Jurkat, Clone E6-1 (cell line): ENCODE results near the gene RBM45. TPM values are rescaled to one million over a fixed set of nuclear protein-coding genes. Genes with fewer than 3 reads are reported as not detected.
"Not testable (repeated sequence)": the region's sequence is repeated elsewhere in the genome, so short reads cannot be mapped to it uniquely, and the experiment has no call there.

Experiments used
- DNase-seq: peaks from one replicate; pipeline ENCODE4 v3.0.0-alpha.2; 2011; ENCODE audit warnings: low read depth, low spot score
- H3K4me3 ChIP-seq: 2 replicates; pipeline ENCODE4 v1.5.1; 2011; ENCODE audit warnings: mild to moderate bottlenecking, low read length, control low read depth, moderate library complexity
- polyA plus RNA-seq: library from polyadenylated mRNA; unstranded; fragments of >200 nt; gene quantifications from one replicate; pipeline ENCODE4 v1.2.1, GENCODE V29; 2012; ENCODE audit warnings: missing spikeins; ENCODE audit not compliant: insufficient read length, insufficient read depth

RBM45 gene
- polyA plus RNA-seq: 11.9 TPM

- peak; percentile 72 for DNase-seq
- H3K4me3 ChIP-seq: peak within 1 kb of the TSS; percentile 92
These were observed at the start of gene RBM45 for GRCh38 chr2:178112202-178113152. Gene RBM45, plus strand, starts transcription at chr2:178112437. Its CDS starts 110 bp downstream, at chr2:178112547.

GRCh38 chr2:178066324-178066723 is 45.9 kb upstream of the RBM45 start:
- no peak for DNase-seq
- no peak overlapping the region for H3K4me3 ChIP-seq

- DNase-seq: no peak
These were observed 45.2 kb upstream of the RBM45 start for GRCh38 chr2:178066890-178067669.

GRCh38 chr2:178068823-178069454 is 43.3 kb upstream of the RBM45 start:
- no peak overlapping the region for H3K4me3 ChIP-seq
- DNase-seq: no peak

More at GRCh38 chr2:178066890-178067669, 45.2 kb upstream of the RBM45 start:
- H3K4me3 ChIP-seq: no peak overlapping the region

GRCh38 chr2:178069551-178069950 is 42.7 kb upstream of the RBM45 start:
- DNase-seq: peak; percentile 2
- H3K4me3 ChIP-seq: no peak overlapping the region

- H3K4me3 ChIP-seq: no peak overlapping the region
- DNase-seq: no peak
These were observed 41.4 kb upstream of the RBM45 start for GRCh38 chr2:178070824-178071223.

GRCh38 chr2:178072000-178072382 is 40.2 kb upstream of the RBM45 start:
- no peak overlapping the region for H3K4me3 ChIP-seq

GRCh38 chr2:178072383-178073301 is 39.6 kb upstream of the RBM45 start, which contains the start of gene PDE11A:
Gene PDE11A, minus strand, starts transcription at chr2:178072777. Its CDS starts 340 bp downstream, at chr2:178072437.
- no peak for DNase-seq
- H3K4me3 ChIP-seq: no peak within 1 kb of the TSS

More at GRCh38 chr2:178072000-178072382, 40.2 kb upstream of the RBM45 start:
- DNase-seq: no peak

GRCh38 chr2:178074123-178075005 is 37.9 kb upstream of the RBM45 start:
- H3K4me3 ChIP-seq: no peak overlapping the region
- no peak for DNase-seq

- H3K4me3 ChIP-seq: no peak overlapping the region
- no peak for DNase-seq
These were observed 37.3 kb upstream of the RBM45 start for GRCh38 chr2:178075006-178075326.

GRCh38 chr2:178076130-178076529 is 36.1 kb upstream of the RBM45 start:
- no peak for DNase-seq
- no peak overlapping the region for H3K4me3 ChIP-seq

- DNase-seq, H3K4me3 ChIP-seq: not testable (repeated sequence)
These were observed 33.0 kb upstream of the RBM45 start for GRCh38 chr2:178079279-178079678.

- no peak for DNase-seq
- no peak overlapping the region for H3K4me3 ChIP-seq
These were observed 29.7 kb upstream of the RBM45 start for GRCh38 chr2:178082408-178083045.

- H3K4me3 ChIP-seq: no peak overlapping the region
- no peak for DNase-seq
These were observed 28.0 kb upstream of the RBM45 start for GRCh38 chr2:178084273-178084672.

GRCh38 chr2:178088774-178089270 is 23.4 kb upstream of the RBM45 start:
- DNase-seq: no peak
- H3K4me3 ChIP-seq: no peak overlapping the region

- no peak for DNase-seq
- no peak overlapping the region for H3K4me3 ChIP-seq
These were observed 18.8 kb upstream of the RBM45 start for GRCh38 chr2:178093471-178093870.
